Activated T-cell treated with anti-CD3 and anti-CD28 coated beads, Interleukin-2, amount 50 U/mL, for 1 hour (primary cell): ENCODE results near the gene IKZF5.

Source experiments
- DNase-seq: peaks from one replicate; pipeline ENCODE4 v3.0.0-alpha.2; 2020

Gene IKZF5

DNA sequence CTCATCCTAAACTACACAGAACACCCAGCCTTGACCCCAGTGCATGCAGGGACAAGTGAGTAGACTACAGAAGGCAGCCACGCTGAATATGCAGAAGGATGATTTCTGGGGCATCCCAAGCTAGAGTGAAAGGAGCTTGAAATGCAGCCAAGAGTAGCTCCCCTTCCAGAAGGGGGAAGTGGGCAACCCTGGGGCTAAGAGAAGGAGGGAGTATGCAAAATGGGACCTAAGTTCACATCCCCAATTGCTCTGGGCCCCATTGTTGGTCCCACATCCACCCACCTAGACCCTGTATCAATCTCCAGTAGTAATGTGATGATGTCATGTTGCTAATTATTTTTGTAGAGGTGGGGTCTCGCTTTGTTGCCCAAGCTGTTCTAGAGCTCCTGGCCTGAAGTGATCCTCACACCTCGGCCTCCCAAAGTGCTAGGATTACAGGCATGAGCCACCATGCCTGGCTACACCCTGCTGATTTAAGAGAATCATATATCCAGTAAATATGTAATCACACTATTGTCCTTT is 34.0 kb downstream of the IKZF5 start:
- DNase-seq, result no peak

DNA sequence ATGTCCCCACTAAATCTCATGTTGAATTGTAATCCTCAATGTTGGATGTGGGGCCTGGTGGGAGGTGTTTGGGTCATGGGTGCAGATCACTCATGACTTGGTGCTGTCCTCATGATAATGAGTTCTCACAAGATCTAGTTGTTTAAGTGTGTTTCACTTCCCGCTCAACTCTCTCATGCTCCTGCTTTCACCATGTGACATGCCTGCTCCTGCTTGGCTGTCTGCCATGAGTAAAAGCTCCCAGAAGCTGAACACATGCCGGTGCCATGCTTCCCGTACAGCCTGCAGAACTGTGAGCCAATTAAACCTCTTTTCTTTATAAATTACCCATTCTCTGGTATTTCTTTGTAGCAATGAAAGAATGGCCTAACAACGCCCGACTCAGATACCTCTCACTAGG is 34.6 kb downstream of the IKZF5 start:
- DNase-seq, result no peak

DNA sequence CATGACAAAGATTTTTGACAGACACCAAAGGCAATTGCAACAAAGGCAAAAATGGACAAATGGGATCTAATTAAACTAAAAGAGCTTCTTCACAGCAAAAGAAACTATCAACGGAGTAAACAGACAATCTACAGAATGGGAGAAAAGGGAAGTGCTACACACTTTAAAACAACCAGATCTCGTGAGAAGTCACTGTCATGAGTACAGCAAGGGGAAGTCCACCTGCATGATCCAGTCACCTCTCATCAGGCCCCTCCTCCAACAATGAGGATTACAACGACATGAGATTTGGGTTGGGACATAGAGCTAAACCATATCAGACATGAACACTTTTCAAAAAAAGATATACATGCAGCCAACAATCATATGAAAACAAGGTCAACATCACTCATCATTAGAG is 39.9 kb downstream of the IKZF5 start:
- no peak for DNase-seq

DNA sequence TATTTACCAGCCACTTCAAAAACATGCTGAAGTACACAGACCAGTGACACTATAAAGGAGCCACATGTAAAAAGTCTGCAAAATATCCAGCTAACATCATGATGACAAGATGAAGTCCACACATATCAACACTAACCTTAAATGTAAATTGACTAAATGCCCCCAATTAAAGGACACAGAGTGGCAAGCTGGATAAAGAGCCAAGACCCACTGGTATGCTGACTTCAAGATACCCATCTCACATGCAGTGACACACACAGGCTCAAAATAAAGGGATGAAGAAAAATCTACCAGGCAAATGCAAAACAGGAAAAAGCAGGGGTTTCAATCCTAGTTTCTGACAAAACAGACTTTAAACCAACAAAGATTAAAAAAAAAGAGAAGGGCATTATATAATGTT is 41.7 kb downstream of the IKZF5 start:
- no peak for DNase-seq

DNA sequence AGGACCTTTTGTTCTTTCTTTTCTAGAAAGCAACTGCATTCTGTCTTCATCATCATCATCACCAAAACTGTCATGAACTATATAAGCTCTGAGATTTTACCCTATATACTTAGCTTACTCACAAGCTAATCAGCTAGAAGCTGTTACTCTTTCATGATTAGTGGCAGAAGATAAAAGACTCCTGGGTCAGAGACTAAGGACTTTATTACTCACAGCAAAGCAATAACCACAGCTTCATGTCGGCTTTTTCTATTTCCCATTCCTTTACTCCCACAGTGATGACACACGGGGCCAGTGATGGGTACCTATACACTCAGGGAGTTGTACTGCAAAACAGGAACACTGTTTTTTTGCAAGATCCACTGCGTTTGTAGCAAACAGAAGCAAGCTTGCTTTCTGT is 46.2 kb downstream of the IKZF5 start:
- DNase-seq, result no peak

DNA sequence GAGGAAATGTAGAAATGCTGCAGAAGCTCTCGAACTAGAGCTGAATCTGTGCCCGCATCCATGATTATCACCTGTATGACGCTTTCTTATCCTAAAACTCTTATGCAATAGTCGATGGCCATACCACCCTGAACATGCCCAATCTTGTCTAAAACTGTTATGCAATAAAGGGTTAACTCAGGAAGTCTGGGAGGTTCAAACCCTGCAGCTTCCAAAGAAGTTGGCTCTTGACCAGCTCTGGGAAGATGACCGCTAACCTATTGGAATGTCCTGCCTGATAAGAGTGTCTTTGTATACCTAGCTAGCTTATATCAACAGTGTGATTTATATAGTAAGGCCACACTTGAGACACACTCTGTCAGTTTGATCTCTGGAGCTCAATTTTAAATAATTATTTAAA is 51.1 kb downstream of the IKZF5 start:
- no peak for DNase-seq

DNA sequence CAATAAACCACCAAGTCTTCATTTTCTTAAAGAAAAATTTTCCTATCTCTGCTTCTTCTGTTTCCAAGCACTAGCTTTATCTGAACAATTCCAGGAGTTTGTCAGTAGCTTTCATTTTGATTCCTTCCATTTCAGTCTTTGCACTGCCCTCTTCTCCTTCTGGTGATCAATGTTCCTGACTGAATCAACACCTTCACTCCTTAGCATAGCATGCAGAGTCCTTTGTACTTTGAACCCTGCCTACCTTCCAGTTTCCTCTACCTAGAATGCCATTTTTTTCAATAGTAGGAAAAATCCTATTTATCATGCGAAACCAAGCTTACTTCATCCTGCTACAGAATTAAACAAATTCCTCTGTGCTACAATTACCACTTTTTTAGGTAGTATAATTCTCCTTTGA is 52.7 kb downstream of the IKZF5 start:
- no peak for DNase-seq

DNA sequence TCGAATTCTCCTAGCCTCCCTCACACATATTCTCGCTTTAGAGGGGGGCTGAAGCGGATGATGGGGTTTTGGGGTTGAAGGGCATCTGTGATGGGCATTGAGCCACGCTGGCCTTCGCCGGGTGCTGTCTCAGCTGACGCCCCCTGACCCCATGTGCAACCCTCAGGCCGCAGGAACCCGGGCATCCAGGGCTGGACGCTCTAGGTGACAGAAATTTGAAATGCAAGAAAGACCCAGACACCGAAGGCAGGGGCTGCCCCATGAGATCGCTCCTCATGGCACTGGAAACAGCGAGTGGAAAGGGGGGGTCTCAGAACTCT is 53.9 kb downstream of the IKZF5 start:
- no peak for DNase-seq

DNA sequence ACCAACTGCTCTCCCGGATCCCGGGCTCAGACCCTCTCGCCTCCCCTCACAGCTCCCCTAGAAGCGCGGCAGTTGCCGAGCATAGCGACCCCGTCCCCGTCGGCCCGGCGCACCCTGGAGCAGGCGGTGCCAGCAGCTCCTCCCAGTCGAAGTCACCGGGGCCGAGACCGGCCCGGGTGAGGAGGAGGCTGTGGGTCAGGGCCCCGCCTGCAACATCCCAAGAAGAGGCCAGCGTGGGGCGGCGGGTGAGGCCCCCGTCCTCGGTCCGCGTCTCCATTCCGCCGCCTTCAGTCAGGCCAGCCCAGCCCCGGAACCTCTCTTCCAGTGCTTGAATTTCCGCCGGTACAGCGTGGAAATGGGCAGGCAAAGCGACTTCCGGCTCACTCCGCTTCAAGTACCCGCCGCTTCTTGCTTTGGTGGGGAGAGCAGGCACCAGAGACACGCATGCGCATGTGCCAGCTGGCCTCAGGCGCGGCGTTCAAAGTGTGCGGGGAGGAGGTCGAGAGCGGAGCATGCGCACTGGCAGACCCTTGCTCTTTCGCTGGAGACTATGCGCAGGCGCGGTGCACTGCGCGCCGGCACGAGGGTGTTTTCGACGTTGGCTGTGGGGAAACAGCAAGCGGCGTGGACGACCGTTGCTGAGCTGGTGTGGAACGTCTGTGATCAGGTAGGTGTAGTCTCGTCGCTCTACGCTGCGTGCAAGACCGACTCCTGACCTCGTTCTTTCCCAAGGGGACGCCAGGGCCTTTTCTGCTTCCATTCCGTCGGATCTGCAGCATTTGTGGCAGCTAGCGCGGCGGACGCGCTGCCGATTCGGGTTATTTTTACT is 54.5 kb downstream of the IKZF5 start, which contains the start of gene C10orf88:
TSS of gene C10orf88 (minus strand) at position 326 of the 829 bp plus-strand sequence. CDS start at position 277, 49 bp downstream.
- DNase-seq, result peak; percentile 94

DNA sequence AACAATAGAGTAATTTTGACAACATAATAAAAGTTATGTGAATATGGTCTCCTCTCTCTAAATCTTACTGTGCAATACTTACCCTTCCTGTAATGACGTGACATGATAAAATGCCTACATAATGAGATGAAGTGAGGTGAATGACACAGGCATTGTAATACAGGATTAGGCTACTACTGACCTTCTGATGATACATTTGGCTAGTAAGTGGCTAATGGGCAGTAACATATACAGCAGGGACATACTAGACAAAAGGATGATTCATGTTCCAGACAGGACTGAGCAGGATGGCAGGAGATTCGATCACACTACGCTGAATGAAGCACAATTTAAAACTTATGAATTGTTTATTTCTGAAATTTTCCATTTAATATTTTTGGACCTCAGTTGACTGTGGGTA is 59.3 kb downstream of the IKZF5 start:
- DNase-seq, result no peak
